Measurements from ENCODE around the gene OBSCN.
A peak's percentile ranks its signal among the peaks of the same experiment; 100 is the strongest.

Gene OBSCN, protein sequence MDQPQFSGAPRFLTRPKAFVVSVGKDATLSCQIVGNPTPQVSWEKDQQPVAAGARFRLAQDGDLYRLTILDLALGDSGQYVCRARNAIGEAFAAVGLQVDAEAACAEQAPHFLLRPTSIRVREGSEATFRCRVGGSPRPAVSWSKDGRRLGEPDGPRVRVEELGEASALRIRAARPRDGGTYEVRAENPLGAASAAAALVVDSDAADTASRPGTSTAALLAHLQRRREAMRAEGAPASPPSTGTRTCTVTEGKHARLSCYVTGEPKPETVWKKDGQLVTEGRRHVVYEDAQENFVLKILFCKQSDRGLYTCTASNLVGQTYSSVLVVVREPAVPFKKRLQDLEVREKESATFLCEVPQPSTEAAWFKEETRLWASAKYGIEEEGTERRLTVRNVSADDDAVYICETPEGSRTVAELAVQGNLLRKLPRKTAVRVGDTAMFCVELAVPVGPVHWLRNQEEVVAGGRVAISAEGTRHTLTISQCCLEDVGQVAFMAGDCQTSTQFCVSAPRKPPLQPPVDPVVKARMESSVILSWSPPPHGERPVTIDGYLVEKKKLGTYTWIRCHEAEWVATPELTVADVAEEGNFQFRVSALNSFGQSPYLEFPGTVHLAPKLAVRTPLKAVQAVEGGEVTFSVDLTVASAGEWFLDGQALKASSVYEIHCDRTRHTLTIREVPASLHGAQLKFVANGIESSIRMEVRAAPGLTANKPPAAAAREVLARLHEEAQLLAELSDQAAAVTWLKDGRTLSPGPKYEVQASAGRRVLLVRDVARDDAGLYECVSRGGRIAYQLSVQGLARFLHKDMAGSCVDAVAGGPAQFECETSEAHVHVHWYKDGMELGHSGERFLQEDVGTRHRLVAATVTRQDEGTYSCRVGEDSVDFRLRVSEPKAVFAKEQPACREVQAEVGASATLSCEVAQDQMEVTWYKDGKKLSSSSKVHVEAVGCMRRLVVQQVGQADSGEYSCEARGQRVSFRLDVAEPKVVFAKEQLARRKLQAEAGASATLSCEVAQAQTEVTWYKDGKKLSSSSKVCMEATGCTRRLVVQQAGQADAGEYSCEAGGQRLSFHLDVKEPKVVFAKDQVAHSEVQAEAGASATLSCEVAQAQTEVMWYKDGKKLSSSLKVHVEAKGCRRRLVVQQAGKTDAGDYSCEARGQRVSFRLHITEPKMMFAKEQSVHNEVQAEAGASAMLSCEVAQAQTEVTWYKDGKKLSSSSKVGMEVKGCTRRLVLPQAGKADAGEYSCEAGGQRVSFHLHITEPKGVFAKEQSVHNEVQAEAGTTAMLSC (N-terminal part only)

DNA sequence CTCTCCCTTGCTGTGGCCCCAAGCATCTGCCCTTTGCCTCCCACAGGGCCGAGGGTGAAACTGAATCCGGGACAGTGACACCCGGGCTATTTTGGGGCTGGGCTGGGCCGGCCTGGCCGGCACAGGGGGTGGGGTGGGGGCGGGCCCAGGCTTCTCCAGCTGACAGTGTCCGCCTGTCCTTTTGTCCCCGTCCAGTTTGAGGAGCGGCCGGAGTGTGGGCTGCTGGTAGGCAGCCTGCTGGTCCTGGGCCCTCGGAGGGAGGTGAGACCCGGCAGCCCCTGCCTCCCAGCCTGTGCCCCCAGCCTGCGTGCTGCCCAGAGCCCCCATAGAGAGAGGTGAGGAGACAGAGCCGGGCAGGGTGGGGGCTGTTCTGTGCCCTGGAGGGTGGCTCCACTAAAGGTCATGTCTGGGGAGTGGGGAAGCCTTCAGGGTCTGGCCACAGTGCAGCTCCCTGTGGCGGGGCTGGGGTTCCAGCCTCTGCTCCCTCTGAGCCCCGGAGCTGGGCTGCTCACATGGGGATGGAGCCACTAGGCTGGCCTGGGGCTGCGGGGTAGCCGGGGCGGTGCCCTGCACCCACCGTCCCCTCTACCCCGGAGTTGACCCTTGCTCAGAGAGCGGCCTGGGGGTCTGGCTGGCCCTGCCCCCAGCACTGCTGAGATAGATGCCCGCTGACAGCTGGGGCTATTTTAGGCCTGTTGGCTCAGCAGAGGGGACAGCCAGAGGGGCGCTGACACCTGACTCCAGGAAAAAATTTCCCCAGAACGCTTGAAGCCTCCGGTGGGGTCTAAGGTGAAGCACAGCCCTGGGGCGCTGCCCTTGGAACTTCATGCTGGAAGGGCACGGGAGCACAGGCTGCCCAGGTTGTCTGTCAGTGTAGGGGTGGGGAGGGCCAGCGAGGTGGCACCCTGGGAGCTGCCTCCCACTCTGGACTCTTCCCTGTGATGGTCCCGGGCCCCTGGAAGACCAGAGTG lies at the start of gene OBSCN:
TSS of gene OBSCN (plus strand) at position 194 of the 971 bp plus-strand sequence. CDS start 3,740 bp downstream, outside the sequence.
- DNase-seq (ENCODE audit: low read depth in 2 of 2), result no peak

- no peak for DNase-seq (ENCODE audit: low read depth in 2 of 2)
Measured at GRCh38 chr1:228158151-228159007, 49.5 kb upstream of the OBSCN start.

GRCh38 chr1:228159008-228159665 lies 48.7 kb upstream of the OBSCN start:
- no peak for DNase-seq (ENCODE audit: low read depth in 2 of 2)

- DNase-seq (ENCODE audit: low read depth in 2 of 2), result no peak
Measured at GRCh38 chr1:228160201-228160761, 47.6 kb upstream of the OBSCN start.

DNA sequence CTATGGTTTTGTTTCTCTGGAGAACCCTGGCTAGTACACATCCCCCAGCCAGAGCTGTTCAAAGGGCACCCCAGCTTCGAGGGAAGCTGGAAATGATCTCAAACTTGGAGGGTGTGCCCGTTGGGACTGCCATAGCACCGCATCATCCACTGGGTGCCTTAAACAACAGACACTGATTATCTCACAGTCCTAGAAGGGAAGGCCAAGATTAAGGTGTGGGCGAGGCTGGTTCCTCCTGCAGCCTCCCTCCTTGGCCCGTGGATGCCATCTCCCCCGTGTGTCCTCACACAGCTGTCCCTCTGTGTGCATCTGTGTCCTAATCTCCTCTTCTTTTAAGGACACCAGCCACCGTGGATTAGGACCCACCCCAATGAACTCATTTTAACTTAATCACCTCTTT lies 46.5 kb upstream of the OBSCN start:
- no peak for DNase-seq (ENCODE audit: low read depth in 2 of 2)

DNA sequence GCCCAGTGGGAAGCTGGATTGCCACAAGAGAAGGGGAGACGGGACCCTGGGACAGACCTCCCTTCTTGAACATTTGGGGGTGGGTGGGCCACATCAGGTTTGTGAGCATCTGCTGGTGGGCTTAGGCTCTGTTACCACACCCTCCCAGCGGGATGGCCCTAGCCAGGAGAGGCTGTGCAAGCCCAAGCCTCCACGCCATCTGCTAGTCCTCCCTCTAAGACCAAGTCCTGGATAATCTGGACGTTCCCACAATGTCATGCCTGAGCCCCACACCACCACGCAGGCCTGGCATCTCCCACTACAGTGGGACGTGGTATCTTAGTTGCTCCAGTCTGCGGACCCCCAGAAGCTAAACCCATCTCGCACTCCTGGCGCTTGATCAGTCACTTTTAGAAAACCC lies 46.0 kb upstream of the OBSCN start:
- DNase-seq (ENCODE audit: low read depth in 2 of 2), result no peak

GRCh38 chr1:228162286-228163006 lies 45.4 kb upstream of the OBSCN start:
- no peak for DNase-seq (ENCODE audit: low read depth in 2 of 2)

DNA sequence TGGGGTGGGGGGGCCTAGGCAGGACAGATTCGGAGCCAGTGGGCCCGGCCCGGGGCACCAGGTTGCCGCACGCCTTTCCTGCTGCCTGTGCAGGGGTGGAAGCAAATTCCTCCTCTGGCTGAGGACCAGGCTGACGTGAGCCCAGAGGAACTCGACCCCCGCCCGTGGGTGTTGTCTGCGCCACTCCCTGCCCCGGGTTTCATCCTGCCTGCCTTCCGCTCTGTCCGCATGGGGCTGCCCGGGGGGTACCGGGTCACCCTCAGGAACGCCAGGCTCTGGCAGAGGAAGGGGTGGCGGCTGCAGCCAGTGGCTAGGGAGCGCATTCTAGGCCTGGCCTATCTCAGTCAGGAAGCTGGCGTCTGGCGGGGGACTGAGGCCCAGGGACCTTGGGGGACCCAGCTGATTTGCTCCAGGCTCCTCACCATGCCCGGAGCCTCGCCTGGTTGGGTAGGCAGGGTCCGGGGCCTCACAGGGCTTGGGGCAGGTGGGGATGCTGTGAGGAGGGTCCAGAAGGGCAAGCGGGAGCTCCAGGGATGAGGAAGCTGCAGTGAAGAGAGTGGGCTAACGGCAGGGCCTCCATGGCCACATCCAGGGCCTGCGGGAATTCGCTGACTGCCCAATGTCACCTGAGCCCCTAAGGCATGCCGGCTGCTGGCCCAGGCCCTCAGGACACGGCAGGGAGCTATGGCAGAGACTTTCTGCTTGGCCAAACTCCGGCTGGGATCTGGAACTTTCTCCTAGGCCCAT lies 44.7 kb upstream of the OBSCN start:
- no peak for DNase-seq (ENCODE audit: low read depth in 2 of 2)

- no peak for DNase-seq (ENCODE audit: low read depth in 2 of 2)
Measured at GRCh38 chr1:228163776-228164519, 43.9 kb upstream of the OBSCN start.

DNA sequence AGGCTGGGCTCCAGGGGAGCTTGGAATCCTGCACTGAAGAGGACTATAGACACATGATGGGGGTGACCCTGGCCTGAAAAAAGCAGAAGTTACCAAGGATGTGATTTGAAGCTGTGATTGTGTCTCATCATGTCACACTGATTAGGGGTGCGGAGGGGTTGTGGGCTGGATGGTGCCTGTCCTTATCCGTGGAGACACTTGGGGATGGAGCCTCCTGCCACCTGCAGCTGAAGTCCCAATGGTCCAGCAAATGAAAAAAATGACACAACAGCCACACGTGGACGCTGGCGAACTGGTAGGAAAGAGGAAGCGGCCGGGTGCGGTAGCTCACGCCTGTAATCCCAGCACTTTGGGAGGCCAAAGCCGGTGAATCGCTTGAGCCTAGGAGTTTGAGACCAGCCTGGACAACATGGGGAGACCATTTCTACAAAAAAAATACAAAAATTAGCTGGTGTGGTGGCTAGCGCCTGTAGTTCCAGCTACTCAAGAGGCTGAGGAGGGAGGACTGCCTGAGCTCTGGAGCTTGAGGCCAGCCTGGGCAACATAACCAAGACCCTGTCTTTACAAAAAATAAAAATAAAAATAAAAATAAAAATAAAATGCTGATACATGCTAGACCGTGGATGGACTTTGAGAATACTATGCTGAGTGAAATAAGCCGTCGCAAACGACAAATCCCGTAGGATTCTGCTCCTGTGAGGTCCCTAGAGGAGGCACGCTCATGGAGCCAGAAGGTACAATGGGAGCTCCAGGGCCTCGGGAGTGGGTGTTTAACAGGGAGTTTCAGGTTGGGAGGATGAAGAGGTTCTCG lies 43.1 kb upstream of the OBSCN start:
- DNase-seq (ENCODE audit: low read depth in 2 of 2), result no peak

- DNase-seq (ENCODE audit: low read depth in 2 of 2), result peak; percentile 97
Measured at GRCh38 chr1:228165372-228166169, 42.3 kb upstream of the OBSCN start, which contains the start of gene IBA57. IBA57 (plus strand) TSS chr1:228165804; CDS start chr1:228165817, 13 bp downstream.

DNA sequence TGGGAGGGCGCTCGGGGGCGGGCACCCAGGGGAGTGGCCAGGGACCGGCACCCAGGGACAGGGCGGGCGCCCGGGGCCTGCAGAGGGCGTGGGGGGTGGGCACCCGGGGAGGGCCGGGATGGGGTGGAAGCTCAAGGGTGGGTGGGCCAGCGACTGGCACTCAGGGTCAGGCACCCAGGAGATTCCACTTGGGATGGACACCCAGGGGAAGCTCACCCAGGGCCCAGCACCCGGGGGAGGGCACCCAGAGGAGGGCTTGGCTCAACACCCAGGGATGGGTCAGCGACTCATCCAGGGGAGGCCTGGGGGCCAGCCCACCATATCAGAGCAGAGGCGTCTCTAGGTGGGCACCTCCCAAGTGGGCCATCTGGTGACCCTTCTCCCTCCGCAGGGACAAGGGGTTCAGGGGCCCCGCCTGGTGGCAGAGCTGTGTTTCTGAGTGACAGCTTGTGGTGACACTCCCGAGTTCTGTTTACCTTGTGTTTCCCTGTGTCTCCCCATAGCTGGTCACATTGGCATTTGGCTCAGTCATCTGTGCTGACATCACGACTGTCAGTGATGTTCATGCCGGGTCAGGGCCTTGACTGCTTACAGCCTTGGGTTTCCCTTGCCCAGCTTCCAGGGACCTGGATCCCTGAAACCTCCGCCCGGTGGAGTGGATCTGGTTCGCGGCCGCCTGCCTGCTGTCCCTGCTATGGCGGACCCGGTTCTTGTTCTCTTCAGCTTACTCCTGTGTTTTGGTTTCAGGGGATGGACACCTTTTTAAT lies 41.5 kb upstream of the OBSCN start:
- DNase-seq (ENCODE audit: low read depth in 2 of 2), result no peak

- DNase-seq (ENCODE audit: low read depth in 2 of 2), result no peak
Measured at GRCh38 chr1:228168563-228169270, 39.1 kb upstream of the OBSCN start.

GRCh38 chr1:228169345-228169744 lies 38.5 kb upstream of the OBSCN start:
- DNase-seq (ENCODE audit: low read depth in 2 of 2), result no peak
